HG03469 (cell line): Measurements from ENCODE around the gene SPEG.

Source experiments
- ATAC-seq: cut with Tn5 transposase; IDR thresholded peaks from one replicate; pipeline ENCODE4 v1.9.1; 2021; ENCODE audit warnings: mild to moderate bottlenecking, moderate library complexity, moderate number of reproducible peaks; ENCODE audit not compliant: unreplicated experiment

SPEG gene

DNA sequence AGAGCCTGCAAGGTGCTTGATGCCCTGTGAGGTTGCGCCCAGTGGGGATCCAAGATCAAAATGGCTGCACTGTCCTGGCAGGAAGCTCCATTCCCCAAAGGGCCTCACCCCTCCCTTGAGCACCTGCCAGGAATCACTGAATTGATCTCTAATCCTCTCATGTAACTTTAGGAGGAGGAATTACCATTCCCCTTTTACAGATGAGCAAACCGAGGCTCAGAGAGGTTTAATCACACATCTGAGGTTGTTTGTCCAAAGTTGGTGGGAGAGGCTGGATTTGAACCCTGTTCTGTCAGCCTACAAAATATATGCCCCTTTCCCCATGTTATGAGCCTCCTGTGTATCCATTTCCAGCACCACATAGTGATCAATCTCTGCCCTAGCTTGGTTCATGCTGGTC lies 90.2 kb downstream of the SPEG start:
- ATAC-seq: no peak

DNA sequence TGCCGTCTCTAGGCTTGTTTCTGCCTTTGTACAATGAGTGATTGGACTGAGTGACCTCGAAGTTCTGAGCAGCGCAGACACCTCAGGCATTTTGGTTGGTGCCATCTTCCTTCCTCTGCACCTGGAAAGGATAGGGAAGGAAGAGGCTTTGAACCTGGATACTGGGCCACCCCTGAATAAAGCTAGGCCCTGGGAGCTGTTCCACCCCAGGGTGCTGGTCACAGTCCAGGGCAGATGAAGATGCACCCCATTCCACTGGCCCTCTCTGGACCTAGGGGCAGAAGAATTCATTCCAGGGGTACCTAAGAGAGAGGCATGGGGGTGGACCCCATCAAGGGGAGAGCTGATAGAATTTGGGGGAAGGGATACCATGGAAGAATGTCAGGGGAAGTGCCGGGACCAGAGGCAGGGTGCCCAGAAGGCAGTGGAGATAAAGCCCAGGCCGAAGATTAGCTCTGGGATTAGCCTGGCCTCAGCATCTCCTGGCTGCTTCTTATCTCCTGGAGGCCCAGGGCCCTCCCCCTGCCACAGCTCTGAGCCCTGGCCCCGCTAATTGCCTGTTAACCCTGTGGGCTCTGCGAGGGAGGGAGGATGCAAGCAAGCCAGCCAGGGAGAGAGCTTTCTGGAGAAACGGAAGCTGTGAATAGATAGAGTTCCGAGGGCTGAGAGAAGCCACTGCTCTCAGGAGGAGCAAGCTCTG lies 91.0 kb downstream of the SPEG start:
- ATAC-seq: no peak

DNA sequence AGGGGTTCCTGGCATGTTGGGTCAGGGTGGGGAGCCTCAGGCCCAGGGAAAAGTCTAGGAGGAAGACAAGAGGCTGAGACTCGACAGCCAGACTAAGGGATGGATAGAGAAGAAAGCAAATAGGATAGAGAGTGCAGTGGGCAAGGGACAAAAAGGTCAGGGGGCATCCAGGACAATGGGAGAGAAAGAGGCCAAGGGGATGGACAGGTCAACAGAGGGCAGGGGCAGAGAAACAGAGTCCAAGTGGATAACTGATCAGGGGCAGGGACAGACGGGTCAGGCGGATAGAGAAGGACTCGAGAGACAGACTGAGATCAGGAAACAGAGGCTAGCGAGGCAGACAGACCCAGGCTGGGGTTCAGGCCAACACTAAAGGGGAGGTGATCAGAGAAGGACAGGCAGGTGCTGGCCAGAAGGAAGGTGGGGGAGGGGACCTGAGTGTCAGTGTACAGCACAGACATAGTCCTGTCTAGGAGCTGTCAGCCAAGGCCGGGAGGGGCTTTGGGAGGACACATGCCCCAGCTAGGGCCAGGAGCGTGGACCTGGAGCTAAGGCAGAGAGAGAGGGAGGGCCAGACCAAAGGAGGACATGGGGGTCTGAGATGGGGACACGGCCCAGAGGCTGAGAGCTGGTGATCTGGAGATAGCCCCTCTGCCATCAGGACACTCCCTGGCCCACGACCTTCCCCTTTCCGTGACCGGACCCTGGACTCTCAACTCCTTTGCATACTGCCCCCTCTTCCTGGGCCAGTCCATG lies 91.9 kb downstream of the SPEG start:
- no peak for ATAC-seq

- ATAC-seq: no peak
Observed at GRCh38 chr2:219527076-219527394, 92.4 kb downstream of the SPEG start.

DNA sequence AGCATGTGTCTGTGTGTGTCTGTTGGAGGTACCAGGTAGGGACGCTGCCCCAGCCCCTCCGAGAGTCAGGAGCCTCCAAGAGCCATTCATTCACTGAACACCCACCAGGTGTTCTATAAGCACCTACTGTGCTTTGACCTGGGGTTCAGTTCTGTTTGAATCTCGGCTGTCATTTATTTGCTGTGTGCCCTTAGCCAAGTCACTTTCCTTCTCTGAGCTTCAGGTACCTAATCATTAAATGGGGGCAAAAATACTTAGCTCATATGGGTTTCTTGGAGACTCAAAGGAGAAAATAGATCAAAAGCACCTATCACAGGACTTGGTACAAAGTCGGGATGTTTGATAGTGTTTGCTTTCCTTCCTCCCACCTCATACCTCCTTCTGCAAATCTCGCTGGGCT lies 92.8 kb downstream of the SPEG start:
- ATAC-seq: no peak

DNA sequence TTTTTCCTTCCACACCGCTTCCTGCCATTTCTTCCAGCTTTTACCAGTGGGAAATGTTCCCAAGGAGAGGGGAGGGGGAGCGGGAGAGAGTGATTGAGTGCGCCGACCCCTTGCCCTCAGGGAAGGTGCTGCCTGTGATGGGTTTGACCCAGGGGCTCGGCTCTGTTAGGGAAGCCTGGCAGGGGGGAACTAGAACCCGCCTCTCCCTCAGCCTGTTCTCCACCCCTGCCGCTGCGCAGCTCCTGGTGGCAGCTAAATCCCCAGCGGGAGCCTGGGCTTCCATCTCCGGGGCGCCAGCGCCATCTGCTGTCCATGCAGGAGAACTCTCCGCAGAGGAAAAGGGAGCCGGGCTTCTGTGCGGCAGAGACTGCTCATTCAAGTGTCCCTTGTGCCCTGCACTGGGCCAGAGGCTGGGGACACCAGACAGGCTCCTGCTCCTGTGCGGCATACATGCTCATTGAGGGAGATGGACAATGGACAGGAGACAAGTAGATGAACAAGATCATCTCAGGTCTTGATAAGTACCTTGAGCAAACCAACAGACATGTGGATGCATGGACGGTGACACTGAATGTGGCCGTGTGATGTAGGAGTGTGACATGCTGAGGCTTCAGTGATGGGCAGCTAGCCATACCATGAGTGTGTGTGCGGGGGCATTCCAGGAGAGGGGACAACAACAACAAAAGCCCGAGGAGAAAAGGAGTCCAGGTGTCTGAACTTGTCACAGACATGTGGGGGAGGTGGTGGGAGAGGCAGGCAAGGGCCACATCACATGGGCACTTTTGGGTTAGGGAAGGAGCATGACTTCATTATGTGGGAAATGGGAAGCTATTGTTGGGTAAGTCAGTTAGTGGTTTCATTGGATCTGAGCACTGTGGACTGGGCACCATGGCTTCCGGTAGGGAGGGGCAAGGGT lies 95.7 kb downstream of the SPEG start:
- ATAC-seq: peak; percentile 73

DNA sequence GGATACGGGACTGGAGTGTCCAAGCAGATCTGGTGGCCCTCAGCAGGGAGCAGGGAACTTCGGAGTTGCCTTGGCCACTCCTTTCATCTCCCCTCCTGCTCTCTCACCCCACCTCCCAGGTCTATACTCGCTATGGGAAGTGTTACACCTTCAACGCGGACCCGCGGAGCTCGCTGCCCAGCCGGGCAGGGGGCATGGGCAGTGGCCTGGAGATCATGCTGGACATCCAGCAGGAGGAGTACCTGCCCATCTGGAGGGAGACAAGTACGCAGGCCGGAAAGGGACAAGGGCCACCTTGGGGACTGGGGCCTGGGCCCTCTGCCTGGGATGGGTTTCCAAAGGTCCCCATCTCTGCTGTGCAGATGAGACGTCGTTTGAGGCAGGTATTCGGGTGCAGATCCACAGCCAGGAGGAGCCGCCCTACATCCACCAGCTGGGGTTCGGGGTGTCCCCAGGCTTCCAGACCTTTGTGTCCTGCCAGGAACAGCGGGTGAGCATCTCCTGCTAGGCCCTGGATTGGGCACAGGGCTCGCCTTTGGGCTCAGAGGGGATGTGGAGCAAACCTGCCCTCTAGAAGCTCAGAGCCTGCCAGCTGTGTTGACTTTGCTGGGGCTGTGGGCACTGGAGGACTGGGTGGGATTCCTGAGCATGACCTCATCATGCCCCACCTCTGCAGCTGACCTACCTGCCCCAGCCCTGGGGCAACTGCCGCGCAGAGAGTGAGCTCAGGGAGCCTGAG lies 97.2 kb downstream of the SPEG start:
- ATAC-seq: no peak

- no peak for ATAC-seq
Observed at GRCh38 chr2:219532378-219532649, 97.7 kb downstream of the SPEG start.

DNA sequence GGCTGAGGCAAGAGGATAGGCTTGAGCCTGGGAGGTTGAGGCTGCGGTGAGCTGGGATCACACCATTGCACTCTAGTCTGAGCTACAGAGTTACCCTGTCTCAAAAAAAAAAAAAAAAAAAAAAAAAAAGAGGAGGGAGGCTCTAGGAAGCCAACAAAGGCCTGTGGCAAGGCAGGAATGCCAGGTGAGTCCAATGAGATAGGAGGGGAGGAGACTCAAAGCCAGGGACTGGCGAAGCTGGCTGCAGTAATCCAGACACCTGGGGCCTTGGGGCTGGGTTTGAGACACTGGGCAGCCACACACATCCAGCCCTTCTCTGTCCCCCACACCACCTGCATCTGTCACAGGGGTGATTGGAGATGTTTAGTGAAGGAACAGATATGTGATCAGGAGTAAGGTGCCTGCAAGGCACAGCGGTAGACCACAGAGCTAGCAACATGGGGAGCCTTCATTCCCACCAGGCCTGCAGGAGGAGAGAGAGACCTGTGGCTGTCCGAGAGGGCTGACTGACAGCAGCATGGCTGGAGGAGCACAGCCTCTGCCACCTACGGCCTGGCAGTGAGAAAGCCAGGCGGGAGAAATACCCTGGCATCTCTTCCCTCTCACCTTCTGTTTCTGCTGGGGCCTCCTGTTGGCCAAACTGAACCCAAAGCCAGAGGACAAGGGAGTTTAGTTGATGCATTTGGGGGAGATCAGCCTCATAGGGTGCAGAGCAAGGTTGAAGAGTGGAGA lies 99.5 kb downstream of the SPEG start:
- ATAC-seq: no peak

DNA sequence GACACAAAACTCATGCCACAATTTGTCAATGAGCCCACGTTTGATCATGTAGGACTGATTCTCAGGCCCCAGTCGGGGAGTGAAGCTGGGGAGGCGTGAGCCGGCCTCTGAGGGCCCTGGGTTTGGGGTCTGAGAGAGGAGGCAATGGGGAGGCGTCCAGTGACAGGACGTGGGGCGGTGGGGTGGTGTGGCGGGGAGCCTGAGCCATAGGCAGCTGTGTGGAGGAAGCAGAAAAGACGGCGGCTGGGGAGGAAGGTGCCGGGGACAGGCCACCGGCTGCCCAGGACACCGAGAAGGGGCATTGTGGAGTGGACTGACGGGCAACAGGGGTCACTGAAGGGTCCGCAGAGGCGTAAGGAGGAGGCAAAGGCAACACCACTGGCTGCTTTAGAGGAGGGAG lies 101.8 kb downstream of the SPEG start:
- ATAC-seq: no peak

DNA sequence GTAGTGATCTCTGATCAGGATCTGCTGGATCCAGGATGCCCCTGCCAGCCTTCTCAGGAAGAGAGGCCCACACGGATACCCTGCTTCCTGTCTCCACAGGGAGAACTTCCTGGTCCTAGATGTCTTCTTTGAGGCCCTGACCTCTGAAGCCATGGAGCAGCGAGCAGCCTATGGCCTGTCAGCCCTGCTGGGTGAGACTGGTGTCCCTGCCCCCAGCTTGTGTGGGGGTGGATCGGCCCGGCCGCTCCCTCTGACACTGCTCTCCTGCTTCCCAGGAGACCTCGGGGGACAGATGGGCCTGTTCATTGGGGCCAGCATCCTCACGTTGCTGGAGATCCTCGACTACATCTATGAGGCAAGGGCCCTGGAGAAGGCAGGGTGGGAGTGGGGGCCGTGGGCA lies 102.3 kb downstream of the SPEG start:
- ATAC-seq: no peak

DNA sequence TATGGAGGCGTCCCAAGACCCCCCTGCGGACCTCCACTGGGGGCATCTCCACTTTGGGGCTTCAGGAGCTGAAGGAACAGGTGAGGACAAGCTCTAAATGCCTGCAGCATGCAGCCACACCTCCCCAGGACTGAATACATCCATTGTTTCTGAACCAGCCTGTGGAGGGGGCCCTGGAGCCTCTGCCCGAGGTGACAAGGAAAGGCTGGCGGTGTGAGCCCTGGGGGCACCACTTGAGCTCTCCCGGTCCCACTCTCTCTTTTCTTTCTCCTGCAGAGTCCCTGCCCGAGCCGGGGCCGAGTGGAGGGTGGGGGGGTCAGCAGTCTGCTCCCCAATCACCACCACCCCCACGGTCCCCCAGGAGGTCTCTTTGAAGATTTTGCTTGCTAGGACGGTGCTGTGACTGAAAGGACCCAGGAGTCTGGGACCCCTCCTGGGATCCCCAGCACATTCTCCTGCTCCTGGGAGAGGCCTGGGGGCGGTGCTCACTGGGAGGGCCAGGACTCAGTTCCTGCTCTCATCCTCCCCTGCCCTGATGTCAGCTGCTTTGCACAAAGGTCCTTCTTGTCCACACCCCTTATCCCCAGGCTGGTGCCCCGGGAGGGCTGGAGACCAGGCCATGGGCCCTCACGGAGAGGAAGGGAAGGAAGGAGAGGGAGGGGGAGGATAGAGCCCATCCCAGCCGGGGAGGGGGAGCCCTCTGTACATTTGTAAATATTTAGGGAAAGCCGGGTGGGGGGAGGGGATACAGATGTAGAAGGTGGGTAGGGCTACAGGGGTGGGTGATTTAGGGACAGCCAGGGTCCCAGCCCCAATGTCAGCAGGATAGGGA lies 103.2 kb downstream of the SPEG start:
- no peak for ATAC-seq

DNA sequence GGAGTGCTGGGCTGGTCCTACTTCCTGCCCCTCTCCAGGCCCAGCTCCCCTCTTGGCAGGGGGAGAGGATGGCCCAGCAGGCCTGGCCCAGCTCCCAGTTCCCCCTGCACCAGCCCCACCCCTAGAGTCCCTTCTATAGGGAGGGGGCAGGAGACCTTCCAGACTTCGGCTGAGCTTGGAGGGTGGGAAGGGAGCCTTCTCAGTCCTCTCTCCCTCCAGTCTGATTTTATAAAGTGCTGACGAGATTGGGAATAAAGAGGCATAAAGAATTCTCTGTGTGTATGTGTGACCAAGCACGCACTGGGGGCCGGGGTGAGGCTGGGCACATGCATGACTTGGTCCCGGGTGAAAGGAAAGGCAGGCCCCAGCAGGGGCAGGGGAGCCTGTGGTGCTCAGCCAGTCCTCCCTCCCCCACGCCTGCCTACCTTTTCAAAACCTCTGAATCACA lies 103.9 kb downstream of the SPEG start:
- no peak for ATAC-seq

DNA sequence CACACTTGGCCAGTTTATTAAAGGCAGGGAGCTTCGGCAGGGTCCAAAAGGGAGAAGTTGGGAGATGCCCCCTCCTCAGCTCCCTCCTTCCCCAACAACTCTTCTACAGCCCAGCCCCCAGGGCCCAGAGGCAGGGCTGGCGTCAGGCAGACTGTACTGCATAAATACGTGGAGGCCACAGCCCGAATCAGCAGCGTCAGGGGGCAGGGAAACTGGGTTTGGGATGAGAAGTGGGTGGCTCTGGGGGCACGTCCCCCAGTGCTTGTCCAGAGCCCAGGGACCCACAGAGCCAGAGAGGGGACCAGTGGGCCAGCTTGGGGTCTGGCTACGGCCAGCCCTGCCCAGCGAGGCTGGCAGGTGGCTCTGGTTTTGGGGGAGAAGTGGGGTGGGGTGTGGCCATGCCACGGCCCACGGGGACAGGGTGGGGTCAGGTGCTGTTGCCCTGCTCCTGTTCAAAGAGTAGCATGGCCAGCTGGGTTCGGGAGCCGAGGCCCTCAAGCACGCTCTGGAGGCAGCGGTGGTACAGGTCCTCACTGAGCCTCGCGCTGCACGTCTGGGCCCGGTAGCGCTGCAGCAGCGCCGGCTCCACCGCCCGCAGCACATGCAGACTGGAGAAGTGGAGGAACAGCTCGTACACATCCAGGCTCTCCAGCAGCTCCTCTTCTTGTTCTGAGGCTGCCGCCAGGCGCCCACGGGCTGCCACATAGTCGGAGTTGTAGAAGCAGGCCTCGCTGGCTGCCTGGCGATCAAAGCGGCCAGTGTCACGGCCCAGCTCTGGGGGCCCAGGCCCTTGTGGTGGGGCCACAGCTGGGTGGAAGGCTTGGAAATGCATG lies 104.5 kb downstream of the SPEG start:
- ATAC-seq: no peak

DNA sequence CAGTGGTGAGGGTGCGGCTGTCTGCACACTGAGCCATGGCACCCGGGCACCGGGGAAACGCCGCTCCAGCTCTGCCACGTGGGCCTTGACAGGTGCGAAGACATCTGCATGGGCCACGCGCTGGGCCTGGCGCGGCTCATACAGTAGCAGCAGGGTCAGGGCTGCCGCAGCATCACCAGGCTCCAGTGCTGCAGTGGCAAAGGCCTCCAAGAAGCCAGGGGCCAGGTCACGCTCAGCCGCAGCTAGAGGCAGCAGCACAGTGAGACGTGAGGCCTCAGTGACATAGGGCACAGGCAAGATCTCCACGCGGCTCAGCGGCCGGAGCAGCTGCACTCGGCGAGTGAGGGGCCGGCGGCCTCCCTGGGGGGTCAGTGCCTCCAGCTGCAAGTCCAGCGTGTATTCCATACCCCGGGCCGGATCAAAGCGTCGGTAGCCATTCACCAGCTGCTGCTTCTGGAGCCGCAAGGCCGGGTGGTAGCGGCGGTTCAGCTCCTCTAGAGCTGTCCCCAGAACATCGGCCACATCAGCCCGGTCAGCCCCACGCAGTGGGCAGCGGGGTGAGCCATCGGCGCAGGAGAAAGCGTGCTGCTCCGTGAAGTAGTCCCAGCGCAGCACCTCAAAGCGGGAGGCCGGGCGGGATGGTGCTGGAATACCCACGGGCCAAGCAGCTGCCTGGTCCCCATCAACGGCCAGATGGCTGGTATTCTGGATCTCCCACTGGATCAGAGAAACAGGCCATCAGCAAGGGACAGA lies 105.5 kb downstream of the SPEG start:
- no peak for ATAC-seq

DNA sequence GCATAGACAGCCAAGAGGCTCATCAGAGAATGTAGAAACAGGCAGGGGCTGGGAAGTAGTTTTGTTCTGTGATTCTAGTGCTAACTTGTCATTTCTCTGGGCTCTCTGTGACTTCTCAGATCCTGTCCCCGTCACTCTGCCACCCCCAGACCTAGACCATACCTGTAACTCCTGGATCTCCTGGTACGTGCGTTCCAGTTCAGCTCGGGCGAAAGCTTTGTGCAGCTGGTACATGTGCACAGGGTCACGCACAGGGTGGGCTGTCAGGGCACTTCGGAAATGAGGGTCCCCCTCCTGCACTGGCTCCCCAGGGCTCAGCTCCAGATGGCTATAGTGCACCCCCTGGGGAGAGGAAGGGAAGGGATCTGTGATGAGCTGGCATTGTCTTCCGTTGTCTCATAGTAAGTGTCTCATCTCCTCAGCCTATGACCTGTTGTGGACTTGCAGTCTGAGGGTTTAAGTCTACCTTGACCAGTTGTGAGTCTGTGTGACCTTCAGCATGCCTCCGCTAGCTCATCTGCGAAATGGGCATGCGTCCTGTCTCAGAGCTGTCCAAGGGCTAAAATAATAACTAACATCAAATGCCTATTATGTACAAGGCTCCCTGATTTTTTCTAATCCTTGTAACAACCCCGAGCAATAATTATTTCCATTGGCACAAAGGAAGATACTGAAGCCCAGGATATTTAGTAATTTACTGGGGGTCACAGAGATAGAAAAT lies 106.3 kb downstream of the SPEG start:
- no peak for ATAC-seq

DNA sequence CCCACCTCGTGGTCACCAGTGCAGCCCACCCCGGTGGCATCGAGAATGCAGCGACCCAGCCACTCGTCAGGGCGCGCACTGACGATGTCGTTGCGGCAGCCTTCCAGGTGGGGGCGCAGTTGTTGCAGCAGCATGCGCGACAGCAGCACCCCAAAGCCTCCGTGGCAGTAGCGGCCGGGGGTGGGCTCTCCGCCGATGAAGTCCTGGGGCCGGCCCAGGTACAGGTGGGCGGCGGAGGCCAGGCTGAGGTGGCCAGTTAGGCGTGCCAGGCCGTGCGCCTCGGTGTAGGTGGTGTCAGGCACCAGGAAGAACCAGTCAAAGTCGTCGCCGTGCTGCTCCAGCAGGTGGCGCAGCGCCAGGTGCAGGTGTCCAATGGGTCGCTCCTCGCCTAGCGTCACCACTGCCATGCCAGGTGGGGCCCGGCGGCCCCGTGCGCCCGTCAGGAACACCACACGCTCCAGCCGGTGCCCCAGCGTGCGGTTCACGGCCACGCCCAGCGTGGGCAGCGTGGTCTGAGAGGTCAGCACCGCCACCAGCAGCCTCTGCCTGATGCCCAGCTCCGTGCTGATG lies 107.1 kb downstream of the SPEG start:
- peak; percentile 46 for ATAC-seq
